NCI-H510A (cell line): ENCODE measurements around the gene THAP5.
"Not testable (repeated sequence)": the region's sequence is repeated elsewhere in the genome, so short reads cannot be mapped to it uniquely, and the experiment has no call there.

ENCODE experiments used
- DNase-seq: peaks from one replicate; lab custom pipeline; 2025; lab: John Stamatoyannopoulos, UW

THAP5 gene

DNA sequence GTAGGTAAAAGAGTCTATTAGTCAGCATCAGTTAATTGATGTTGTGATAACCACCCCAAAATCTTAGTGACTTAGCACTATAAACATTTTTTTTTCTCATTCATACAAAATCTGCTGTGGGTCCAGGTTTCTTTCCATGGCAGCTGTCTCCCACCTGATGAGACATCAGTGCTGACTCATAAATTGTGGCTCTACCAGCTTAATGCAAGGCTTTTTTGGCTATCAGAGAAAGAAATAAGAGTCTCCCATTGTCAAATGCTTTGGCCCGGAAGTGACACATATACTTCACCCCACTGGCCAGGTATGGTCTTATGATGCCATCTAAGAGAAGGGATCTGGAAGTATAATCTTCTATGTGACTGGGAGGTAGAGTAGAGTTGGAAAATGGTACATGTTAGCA lies 14.7 kb upstream of the THAP5 start:
- no peak for DNase-seq

GRCh38 chr7:108581655-108582491 lies 12.4 kb upstream of the THAP5 start:
- no peak for DNase-seq

- no peak for DNase-seq
Measured at GRCh38 chr7:108580298-108580697, 10.8 kb upstream of the THAP5 start.

DNA sequence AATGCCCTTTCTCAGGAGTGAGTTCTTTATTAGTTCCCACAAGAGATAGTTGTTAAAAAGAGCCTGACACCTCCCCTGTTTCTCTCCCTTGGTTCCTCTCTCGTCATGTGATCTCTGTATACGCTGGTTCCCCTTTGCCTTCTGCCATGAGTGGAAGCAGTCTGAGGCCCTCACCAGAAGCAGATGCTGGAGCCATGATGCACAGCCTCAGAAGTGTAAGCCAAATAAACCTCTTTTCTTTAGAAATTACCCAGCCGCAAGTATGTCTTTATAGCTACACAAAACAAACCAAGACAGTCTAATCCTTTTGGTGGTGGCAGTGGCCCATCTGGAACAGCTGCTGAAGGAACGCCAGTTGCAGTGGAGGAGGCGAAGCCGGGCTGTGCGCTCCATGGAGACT lies 9.4 kb upstream of the THAP5 start:
- DNase-seq: no peak

- DNase-seq: no peak
Measured at GRCh38 chr7:108576116-108576515, 6.6 kb upstream of the THAP5 start.

DNA sequence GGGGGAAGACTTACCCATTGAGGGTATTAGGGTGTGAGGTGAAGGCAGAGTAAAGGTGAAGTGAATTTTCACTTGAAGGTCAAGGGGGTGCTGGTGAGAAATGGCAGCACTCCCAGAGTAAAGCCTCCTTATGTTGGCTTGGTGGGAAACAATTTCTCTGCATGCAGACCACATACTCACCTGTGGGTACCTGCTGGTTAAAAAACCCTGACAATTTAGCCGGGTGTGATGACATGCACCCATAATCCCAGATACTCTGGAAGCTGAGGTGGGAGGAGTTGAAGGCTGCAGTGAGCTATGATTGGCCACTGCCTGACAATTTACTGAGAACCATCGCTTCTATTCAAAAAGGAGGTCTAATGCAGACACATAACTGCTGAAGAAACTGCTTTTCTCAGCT lies 5.7 kb upstream of the THAP5 start:
- no peak for DNase-seq

DNA sequence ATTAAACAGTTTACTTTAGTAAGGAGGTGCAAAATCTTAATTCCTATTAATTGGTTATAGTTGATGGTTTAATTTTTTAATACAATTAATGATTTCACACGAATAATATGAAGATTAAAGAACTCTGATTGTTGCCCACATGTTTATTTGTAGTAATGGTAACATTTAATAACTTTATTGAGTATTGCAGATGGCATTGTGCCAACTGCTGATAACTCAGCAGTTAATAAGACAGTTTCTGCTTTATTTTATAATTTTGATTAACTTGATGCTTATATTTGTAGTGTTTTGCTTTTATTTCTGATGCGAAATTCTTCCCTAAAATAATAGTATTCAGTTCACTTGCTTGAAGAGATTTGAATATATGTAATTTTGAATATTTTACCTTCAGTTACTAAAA lies 3.0 kb upstream of the THAP5 start:
- no peak for DNase-seq

- DNase-seq: no peak
Measured at GRCh38 chr7:108570146-108570755, 745 bp upstream of the THAP5 start.

DNA sequence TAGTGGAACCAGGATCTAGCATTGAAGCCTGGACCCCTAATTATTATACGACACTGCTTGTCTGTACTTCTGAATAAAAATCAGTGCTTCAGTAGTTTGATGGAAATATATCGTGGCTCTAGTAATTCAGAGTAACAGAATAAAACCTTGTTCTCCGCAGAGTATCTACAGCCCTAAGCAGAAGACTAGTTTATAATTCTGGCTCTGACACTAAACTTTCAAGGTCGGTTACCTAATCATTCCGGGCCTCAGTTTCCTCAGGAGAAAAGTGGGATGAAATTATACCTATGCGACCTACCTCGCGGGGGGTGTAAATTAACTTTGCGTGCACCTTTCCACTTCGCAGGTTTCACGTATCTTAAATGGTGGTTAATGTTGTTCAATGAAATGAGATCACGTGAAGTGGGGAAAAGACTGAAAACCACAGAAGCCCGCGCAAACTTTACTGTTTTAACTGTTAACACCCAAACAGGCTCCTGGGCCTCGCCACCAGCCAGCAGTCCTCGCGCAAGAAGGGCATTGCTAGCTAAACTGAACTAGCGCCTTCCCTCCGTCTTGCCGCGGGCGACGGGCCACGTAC lies 615 bp downstream of the THAP5 start:
- no peak for DNase-seq

GRCh38 chr7:108565987-108566386 lies 3.5 kb downstream of the THAP5 start:
- DNase-seq: no peak

DNA sequence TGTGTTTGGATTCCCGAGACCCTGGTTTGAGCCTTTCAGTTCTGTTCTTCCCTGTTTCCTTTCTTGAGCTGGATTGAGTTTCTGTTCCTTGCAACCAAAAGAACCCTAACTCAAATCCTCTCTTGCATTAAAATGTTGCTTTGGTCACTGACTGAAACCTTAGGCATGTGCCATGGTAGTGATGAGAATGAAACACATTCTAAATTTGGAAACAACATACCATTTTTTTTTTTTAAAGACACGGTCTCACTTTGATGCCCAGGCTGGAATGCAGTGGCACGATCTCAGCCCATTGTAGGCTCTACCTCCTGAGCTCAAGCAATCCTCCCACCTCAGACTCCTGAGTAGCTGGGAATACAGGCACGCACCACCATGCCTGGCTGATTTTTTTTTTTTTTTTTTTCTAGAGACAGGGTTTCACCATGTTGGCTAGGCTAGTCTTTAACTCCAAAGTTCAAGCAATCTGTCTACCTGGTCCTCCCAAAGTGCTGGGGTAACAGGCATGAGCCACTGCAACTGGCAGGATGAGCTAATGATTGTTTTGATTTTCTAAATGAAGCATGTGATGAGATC lies 8.4 kb downstream of the THAP5 start:
- no peak for DNase-seq

GRCh38 chr7:108559253-108559652 lies 10.3 kb downstream of the THAP5 start:
- no peak for DNase-seq

- DNase-seq: no peak
Measured at GRCh38 chr7:108557617-108558016, 11.9 kb downstream of the THAP5 start.

DNA sequence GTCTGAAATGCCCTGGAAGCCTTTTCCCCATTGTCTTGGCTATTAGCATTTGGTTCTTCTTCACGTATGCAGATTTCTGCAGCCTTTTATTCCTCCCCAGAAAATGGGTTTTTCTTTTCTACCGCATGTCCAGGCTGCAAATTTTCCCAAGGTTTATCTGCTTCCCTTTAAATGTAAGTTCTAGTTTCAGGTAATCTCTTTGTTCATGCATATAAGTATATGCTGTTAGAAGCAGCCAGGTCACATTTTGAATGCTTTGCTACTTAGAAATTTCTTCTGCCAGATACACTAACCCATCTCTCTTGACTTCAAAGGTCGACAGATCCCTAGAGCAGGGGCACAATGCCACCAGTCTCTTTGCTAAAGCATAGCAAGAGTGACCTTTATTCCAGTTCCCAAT lies 12.3 kb downstream of the THAP5 start:
- no peak for DNase-seq

DNA sequence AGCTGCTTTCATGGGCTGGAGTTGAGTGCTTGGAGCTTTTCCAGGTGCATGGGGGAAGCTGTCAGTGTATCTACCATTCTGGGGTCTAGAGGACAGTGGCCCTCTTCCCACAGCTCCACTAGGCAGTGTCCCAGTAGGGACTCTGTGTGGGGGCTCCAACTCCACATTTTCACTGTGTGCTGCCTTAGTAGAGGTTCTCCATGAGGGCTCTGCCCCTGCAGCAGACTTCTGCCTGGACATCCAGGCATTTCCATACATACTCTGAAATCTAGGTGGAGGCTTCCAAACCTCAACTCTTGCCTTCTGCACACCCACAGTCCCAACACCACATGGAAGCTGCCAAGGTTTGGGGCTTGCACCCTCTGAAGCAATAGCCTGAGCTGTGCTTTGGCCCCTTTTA lies 12.8 kb downstream of the THAP5 start:
- DNase-seq: not testable (repeated sequence)

GRCh38 chr7:108548141-108548896 lies 21.2 kb downstream of the THAP5 start:
- not testable (repeated sequence) for DNase-seq

DNA sequence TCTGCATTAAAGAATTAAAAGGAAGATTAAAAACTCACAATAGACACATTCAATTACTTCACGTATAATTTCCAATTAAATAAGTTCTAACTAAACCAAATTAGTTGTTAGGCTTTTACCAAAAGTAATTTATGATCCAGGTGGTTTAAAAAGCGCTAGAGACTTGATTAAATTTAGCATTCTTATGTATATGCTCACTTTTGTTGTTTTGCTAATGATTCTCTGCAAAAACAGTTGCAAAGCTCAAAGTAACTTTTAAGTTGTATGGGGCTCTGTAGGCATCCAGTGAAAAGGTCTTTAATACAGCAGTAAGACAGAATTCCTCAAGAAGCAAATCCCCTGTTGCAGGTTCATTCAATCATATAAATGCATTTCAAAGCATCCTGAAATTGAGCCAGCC lies 28.0 kb downstream of the THAP5 start:
- DNase-seq: no peak

- DNase-seq: not testable (repeated sequence)
Measured at GRCh38 chr7:108538685-108539084, 30.8 kb downstream of the THAP5 start.

- DNase-seq: not testable (repeated sequence)
Measured at GRCh38 chr7:108538236-108538635, 31.3 kb downstream of the THAP5 start.

DNA sequence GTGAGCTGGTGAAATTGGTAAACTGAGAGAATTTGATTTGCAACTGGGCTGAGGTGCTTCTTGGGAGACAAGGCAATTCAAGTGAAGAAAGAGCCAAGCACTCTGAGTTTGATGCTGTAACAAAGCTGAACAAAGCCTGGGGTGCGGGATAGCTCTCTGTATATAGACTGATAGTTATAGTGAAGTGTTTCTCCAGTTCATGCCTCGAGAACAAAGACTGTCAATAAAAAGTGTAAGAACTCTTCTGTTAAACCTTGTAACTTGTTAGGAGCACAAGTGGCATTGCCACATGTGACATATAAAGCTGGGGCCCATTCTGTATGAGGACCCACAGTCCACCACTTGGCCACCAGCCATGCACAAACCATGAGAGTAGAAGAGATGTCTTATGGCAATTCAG lies 32.3 kb downstream of the THAP5 start:
- DNase-seq: no peak

GRCh38 chr7:108535744-108536143 lies 33.8 kb downstream of the THAP5 start:
- DNase-seq: no peak

DNA sequence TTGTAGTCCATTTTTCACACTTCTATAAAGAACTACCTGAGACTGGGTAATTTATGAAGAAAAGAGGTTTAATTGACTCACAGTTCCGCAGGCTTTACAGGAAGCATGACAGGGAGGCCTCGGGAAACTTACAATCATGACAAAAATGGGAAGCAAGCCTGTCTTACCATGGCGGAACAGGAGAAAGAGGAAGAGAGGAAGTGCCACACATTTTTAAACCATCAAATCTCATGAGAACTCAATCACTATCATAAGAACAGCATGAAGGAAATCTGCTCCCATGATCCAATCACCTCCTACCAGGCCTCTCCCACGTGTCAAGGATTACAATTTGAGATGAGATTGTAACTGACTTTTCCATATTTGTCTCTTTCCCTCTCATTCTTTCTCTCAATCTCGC lies 34.2 kb downstream of the THAP5 start:
- no peak for DNase-seq
